Erythroblast (primary cell): ENCODE results near the gene FUT7.

Experiments
- GATA1 ChIP-seq: IDR thresholded peaks from 2 replicates; pipeline ENCODE4 v1.6.1; 2011; ENCODE audit warnings: low read depth, mild to moderate bottlenecking, control low read depth, low read length, moderate library complexity
- POLR2A ChIP-seq: IDR thresholded peaks from 2 replicates; pipeline ENCODE4 v1.6.1; 2011; ENCODE audit warnings: mild to moderate bottlenecking, low read length

DNA sequence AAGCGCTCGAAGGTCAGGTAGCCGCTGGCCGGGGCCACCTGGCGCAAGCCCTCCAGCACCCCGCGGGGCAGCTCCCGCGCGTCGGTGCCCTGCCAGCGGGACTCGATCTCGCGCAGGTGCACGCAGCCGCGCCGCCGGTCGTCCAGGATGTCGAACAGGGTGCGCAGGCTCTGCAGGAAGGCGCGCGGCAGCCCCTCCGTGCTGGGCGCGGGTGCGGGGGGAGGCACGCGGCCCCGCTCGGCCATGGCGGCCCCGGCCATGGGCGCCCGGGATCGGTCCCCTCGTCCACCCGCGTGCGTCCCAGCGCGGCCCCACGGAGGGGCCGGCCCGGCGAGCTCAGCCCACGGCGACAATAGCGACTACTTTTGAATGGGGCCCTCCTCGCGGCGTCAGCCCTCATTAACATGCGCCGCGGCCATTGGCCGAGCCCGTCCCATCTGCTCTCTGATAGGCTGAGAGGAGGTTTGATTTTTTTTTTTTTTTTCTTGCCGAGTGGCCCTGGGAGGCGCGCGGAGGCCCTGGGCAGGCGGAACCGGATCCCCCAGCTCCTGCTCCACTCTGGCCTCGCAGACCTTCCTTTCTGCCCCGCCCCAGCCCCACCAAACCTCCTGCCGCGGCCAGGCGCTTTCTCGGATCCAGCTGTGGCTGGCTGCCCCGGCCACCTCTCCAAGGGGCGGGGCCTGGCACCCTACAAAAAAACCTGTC, 38.5 kb upstream of the FUT7 start, which contains the start of gene SAPCD2:
- TF ChIP-seq POLR2A (peak; percentile 52), GATA1 (no peak)
